ENCODE measurements around the gene PPP1R2B. TPM values are rescaled to one million over a fixed set of nuclear protein-coding genes. Genes with fewer than 3 reads are reported as not detected.

PPP1R2B gene
- total RNA-seq, result 0.09 and 0.19 TPM in 2 replicates

DNA sequence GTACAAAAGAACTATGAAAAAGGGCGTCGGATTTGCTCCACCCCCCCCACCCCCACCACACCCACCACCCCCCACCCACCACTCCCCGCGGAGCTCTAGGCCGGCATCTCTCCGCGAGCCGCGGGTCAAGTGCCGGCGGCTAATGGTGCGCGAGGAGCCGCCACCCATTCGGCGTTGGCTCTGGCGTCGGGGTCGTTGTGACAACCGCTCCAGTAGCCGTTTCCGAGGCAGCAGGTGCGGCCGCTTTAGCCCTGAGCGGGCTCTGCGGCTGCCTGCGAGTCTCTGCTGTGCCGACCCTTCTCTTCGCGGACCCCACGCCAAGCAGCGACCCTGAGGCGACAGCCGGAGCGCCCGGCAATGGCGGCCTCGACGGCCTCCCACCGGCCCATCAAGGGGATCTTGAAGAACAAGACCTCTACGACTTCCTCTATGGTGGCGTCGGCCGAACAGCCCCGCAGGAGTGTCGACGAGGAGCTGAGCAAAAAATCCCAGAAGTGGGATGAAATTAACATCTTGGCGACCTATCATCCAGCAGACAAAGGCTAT lies at the start of gene PPP1R2B:
PPP1R2B (plus strand) TSS at position 90 of the 546 bp plus-strand sequence; CDS start at position 358, 268 bp downstream.

Other genes starting within 250 kb of the PPP1R2B start
- gene TIMD4, start 112.9 kb downstream of the PPP1R2B start, total RNA-seq, result not detected in 2 replicates
- gene HAVCR1, start 208.8 kb downstream of the PPP1R2B start, total RNA-seq, result not detected in 2 replicates

Measured in endothelial cell of coronary artery (primary cell).